Upper lobe of right lung (tissue), 1 donor: Measurements from ENCODE around the gene KIR3DL1. TPM values are rescaled to one million over a fixed set of nuclear protein-coding genes. Genes with fewer than 3 reads are reported as not detected.
A peak's percentile ranks its signal among the peaks of the same experiment; 100 is the strongest.

Source experiments
- ATAC-seq: fragments of 200-7000 bp; cut with Tn5 transposase; one replicate; pipeline ENCODE4 v1.9.1; 2020; ENCODE audit warnings: mild to moderate bottlenecking, moderate library complexity
- DNase-seq: peaks from one replicate; pipeline ENCODE4 v3.0.0-alpha.2; 2020
- H3K27ac ChIP-seq: fragments of 200-600 bp; one replicate; pipeline ENCODE4 v1.8.0; 2022
- H3K27me3 ChIP-seq: fragments of 200-600 bp; one replicate; pipeline ENCODE4 v1.8.0; 2022; ENCODE audit warnings: mild to moderate bottlenecking
- H3K36me3 ChIP-seq: fragments of 200-600 bp; one replicate; pipeline ENCODE4 v1.8.0; 2022
- H3K4me1 ChIP-seq: fragments of 200-600 bp; one replicate; pipeline ENCODE4 v1.8.0; 2022
- H3K4me3 ChIP-seq: fragments of 200-600 bp; one replicate; pipeline ENCODE4 v1.8.0; 2022; ENCODE audit warnings: mild to moderate bottlenecking
- H3K9me3 ChIP-seq: fragments of 200-600 bp; one replicate; pipeline ENCODE4 v1.8.0; 2022
- intact Hi-C: fragments of 100-400 bp; cut with DNase I; formaldehyde crosslinking; loops from one replicate; pipeline ENCODE4 v1.11.0; 2022
- total RNA-seq: library from RNA; stranded (reverse); fragmentation: NEBNext Ultra II Directional; extraction: Animal tissue kit (Norgen Biotek cat#: 25700); gene quantifications from one replicate; pipeline ENCODE4 v1.2.1, GENCODE V29; 2021
- TF ChIP-seq, protein P1 (sequence below): fragments of 200-600 bp; IDR thresholded peaks from one replicate; pipeline ENCODE4 v1.8.0; 2022; ENCODE audit warnings: antibody characterized with exemption
- donor health status: DM: no; HTN: yes; CAD: no; lungs with severe emphysema.

KIR3DL1 gene
- total RNA-seq, 1 donor from 2014 or later: 0.23 TPM

DNA sequence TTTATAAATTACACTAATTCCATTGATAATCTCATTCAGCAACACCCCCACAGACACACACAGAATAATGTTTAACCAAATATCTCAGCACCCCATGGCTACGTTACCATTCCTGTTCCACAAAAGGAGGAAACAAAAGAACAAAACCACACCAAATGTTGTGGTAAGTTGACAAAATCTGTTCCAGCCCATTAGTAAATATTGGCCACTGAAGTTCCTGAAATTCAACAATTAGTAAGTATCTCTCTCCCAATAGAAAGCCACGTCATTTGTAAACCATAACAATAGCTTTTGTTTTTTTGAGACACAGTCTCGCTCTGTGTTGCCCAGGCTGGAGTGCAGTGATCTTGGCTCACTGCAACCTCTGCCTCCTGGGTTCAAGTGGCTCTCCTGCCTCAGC is 55.4 kb downstream of the KIR3DL1 start:
- Histone ChIP-seq H3K36me3 (no peaks in the 10 kb centered on the region), H3K9me3 (no peaks in the 10 kb centered on the region), H3K4me1 (no peaks in the 10 kb centered on the region), H3K27me3 (peaks cover 10% of the 10 kb centered on the region), H3K27ac (no peak overlapping the region), H3K4me3 (no peak overlapping the region)
- DNase-seq: no peak
- ATAC-seq: no peak
- TF ChIP-seq, protein P1, sequence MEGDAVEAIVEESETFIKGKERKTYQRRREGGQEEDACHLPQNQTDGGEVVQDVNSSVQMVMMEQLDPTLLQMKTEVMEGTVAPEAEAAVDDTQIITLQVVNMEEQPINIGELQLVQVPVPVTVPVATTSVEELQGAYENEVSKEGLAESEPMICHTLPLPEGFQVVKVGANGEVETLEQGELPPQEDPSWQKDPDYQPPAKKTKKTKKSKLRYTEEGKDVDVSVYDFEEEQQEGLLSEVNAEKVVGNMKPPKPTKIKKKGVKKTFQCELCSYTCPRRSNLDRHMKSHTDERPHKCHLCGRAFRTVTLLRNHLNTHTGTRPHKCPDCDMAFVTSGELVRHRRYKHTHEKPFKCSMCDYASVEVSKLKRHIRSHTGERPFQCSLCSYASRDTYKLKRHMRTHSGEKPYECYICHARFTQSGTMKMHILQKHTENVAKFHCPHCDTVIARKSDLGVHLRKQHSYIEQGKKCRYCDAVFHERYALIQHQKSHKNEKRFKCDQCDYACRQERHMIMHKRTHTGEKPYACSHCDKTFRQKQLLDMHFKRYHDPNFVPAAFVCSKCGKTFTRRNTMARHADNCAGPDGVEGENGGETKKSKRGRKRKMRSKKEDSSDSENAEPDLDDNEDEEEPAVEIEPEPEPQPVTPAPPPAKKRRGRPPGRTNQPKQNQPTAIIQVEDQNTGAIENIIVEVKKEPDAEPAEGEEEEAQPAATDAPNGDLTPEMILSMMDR: no peak
- intact Hi-C loops: no loop called here

DNA sequence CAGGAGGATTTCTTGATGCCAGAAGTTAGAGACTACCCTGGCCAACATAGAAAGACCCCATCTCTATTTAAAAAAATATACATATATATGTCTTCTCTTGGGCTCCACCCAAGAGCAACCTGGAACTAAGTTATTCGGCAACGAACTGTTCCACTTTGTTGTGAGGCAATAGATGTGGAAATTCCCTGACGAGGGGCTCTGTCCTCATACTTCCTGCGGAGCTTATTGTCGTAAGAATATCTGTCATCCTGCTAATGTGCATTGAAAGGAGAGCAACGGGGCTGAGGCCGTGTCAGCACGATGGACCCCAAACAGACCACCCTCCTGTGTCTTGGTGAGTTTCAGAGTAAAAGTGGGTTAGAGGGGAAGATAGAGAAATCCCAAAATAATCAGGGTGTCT is 57.7 kb downstream of the KIR3DL1 start, which contains the start of gene FCAR:
Gene FCAR, plus strand, starts transcription at position 246 of the 400 bp plus-strand sequence. Its CDS starts 55 bp downstream, at position 301.
- intact Hi-C loops: no loop called here
- H3K9me3 ChIP-seq: no peaks in the 10 kb centered on the region
- no peaks in the 10 kb centered on the region for H3K36me3 ChIP-seq
- peaks cover 4% of the 10 kb centered on the region for H3K27me3 ChIP-seq
- H3K27ac ChIP-seq: no peak within 1 kb of the TSS
- ATAC-seq (peak; percentile 57), DNase-seq (no peak)
- TF ChIP-seq, protein P1: no peak
- no peak within 1 kb of the TSS for H3K4me3 ChIP-seq
- H3K4me1 ChIP-seq: no peaks in the 10 kb centered on the region

DNA sequence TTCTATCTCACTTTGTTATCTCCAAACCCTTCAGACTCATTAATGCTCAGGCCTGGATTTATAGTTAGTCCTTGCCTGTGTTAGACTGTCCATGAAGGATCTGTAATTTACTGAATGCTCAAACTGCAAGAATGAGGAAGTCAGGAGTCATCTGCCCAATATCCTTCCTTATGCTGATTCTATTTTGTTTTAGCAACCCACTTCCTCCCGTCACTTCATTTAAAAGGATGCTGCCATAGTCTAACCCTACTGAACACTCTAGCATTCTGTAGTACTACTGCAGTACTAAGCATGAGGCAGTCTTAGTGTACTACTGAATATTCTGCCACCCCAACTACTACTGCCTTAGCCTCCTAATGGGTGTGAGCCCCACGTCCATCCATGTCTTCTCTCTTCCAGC is 59.2 kb downstream of the KIR3DL1 start:
- H3K9me3 ChIP-seq: no peaks in the 10 kb centered on the region
- H3K36me3 ChIP-seq: no peaks in the 10 kb centered on the region
- H3K27ac ChIP-seq: no peak overlapping the region
- no peak for DNase-seq
- H3K27me3 ChIP-seq: peaks cover 4% of the 10 kb centered on the region
- no peaks in the 10 kb centered on the region for H3K4me1 ChIP-seq
- peak; percentile 82 for ATAC-seq
- TF ChIP-seq, protein P1: no peak
- intact Hi-C loops: no loop called here
- no peak overlapping the region for H3K4me3 ChIP-seq

DNA sequence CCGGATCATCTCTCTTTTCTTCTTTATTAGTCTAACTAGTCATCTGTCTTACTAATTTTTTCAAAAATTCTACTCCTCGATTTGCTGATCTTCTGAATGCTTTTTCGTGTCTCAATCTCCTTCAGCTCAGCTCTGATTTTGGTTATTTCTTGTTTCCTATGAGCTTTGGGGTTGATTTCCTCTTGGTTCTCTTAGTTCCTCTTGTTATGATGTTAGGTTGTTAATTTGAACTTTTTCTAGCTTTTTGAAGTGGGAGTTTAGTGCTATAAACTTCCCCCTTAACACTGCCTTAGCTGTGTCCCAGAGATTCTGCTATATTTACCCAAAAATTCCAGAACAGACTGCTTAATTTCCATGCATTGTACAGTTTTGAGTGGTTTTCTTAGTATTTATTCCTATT is 61.2 kb downstream of the KIR3DL1 start:
- Histone ChIP-seq H3K4me1 (no peaks in the 10 kb centered on the region), H3K27me3 (peaks cover 10% of the 10 kb centered on the region), H3K4me3 (no peak overlapping the region), H3K27ac (no peak overlapping the region), H3K9me3 (no peaks in the 10 kb centered on the region), H3K36me3 (no peaks in the 10 kb centered on the region)
- DNase-seq (no peak), ATAC-seq (no peak)
- intact Hi-C loops: no loop called here
- TF ChIP-seq, protein P1: no peak

Other genes starting within 250 kb of the KIR3DL1 start
- gene LILRA2, start 242.7 kb upstream of the KIR3DL1 start, total RNA-seq: 15.4 TPM
- 4.7 TPM for gene LILRA1, start 222.8 kb upstream of the KIR3DL1 start, total RNA-seq
- gene LILRB1, start 186.0 kb upstream of the KIR3DL1 start, total RNA-seq: 23.6 TPM
- gene LILRB4, start 153.5 kb upstream of the KIR3DL1 start, total RNA-seq: 29.8 TPM
- gene KIR3DL3, start 92.0 kb upstream of the KIR3DL1 start, total RNA-seq: not detected
- not detected for gene KIR2DL3, start 78.0 kb upstream of the KIR3DL1 start, total RNA-seq
- gene KIR2DL1, start 46.7 kb upstream of the KIR3DL1 start, total RNA-seq: 0.58 TPM
- gene KIR2DL4, start 12.9 kb upstream of the KIR3DL1 start, total RNA-seq: 0.46 TPM
- gene KIR2DS4, start 16.2 kb downstream of the KIR3DL1 start, total RNA-seq: 0.41 TPM
- gene KIR3DL2, start 34.0 kb downstream of the KIR3DL1 start, total RNA-seq: 0.35 TPM
- 3.2 TPM for gene FCAR, start 57.8 kb downstream of the KIR3DL1 start, total RNA-seq
- gene NCR1, start 89.7 kb downstream of the KIR3DL1 start, total RNA-seq: 1.5 TPM
- gene NLRP7, start 131.1 kb downstream of the KIR3DL1 start, total RNA-seq: not detected
- gene NLRP2, start 149.9 kb downstream of the KIR3DL1 start, total RNA-seq: 21.4 TPM
- gene GP6, start 221.8 kb downstream of the KIR3DL1 start, total RNA-seq: 0.32 TPM
- gene RDH13, start 246.7 kb downstream of the KIR3DL1 start, total RNA-seq: 30.0 TPM